SU-DHL-6 (cell line): ENCODE measurements around the gene MT1A.
"Not testable (repeated sequence)": the region's sequence is repeated elsewhere in the genome, so short reads cannot be mapped to it uniquely, and the experiment has no call there.

Experiments
- H2AFZ ChIP-seq: fragments of 200-600 bp; sonication (generic); 2 replicates; pipeline ENCODE4 v1.6.1; 2014; ENCODE audit warnings: low read depth, mild to moderate bottlenecking, moderate library complexity, mixed read lengths, antibody characterized with exemption, low read length; ENCODE audit not compliant: severe bottlenecking
- H3F3A ChIP-seq: fragments of 200-600 bp; shearing (Covaris generic); 2 replicates; pipeline ENCODE4 v1.6.0; 2016; ENCODE audit warnings: antibody characterized with exemption, mild to moderate bottlenecking; ENCODE audit not compliant: insufficient read depth
- H3K27ac ChIP-seq: fragments of 200-600 bp; sonication (generic); 2 replicates; pipeline ENCODE4 v1.5.1; 2016; ENCODE audit warnings: low read depth, mild to moderate bottlenecking, low read length, moderate library complexity, mixed read lengths
- H3K27me3 ChIP-seq: fragments of 200-600 bp; sonication (generic), shearing (Covaris generic); 2 replicates; pipeline ENCODE4 v1.6.0; 2014; ENCODE audit warnings: mild to moderate bottlenecking, low read length
- H3K36me3 ChIP-seq: fragments of 200-600 bp; sonication (generic); 2 replicates; pipeline ENCODE4 v1.6.1; 2014; ENCODE audit warnings: mild to moderate bottlenecking, low read length, mixed read lengths
- H3K4me2 ChIP-seq: fragments of 300-600, 200-600 bp; shearing (Covaris generic), sonication (generic); 2 replicates; pipeline ENCODE4 v1.6.0; 2014; ENCODE audit warnings: low read length, low read depth, mild to moderate bottlenecking; ENCODE audit not compliant: poor library complexity, severe bottlenecking
- H3K4me3 ChIP-seq: fragments of 200-600 bp; sonication (generic); 2 replicates; pipeline ENCODE4 v1.5.1; 2014; ENCODE audit warnings: antibody characterized with exemption, low read length, mild to moderate bottlenecking, mixed read lengths; ENCODE audit not compliant: insufficient read depth, poor library complexity, severe bottlenecking
- H3K79me2 ChIP-seq: fragments of 200-600 bp; sonication (generic); 2 replicates; pipeline ENCODE4 v1.6.1; 2014; ENCODE audit warnings: mild to moderate bottlenecking, low read length, moderate library complexity; ENCODE audit not compliant: insufficient read depth
- H3K9ac ChIP-seq: fragments of 200-600 bp; sonication (generic); 2 replicates; pipeline ENCODE4 v1.7.0; 2014; ENCODE audit warnings: mild to moderate bottlenecking, low read length
- H3K9me2 ChIP-seq: fragments of 200-600 bp; sonication (generic); replicated peaks from 2 replicates; pipeline ENCODE4 v1.6.1; 2014; ENCODE audit warnings: low read length; ENCODE audit not compliant: insufficient read depth
- H3K9me3 ChIP-seq: fragments of 200-600 bp; sonication (generic); 2 replicates; pipeline ENCODE4 v1.6.1; 2014; ENCODE audit warnings: low read length, mixed read lengths; ENCODE audit not compliant: insufficient read depth
- H4K20me1 ChIP-seq: fragments of 200-600 bp; sonication (generic); 2 replicates; pipeline ENCODE4 v1.6.1; 2014; ENCODE audit warnings: low read depth, mild to moderate bottlenecking, antibody characterized with exemption, low read length, moderate library complexity, mixed read lengths
- CTCF ChIP-seq: fragments of 200-600 bp; sonication (generic); IDR thresholded peaks from one replicate; pipeline ENCODE4 v1.5.1; 2017; ENCODE audit warnings: antibody characterized with exemption, mild to moderate bottlenecking, low read length, moderate library complexity; ENCODE audit not compliant: insufficient read depth, poor library complexity, severe bottlenecking
- EZH2phosphoT487 ChIP-seq: fragments of 200-600 bp; sonication (generic), shearing (Covaris generic); conservative IDR thresholded peaks from 2 replicates; pipeline ENCODE4 v1.6.1; 2018; ENCODE audit warnings: mild to moderate bottlenecking, antibody characterized with exemption, low read length, moderate library complexity, mixed read lengths

MT1A gene

GRCh38 chr16:56672761-56673536 is 34.5 kb downstream of the MT1A start:
- Histone ChIP-seq H2AFZ (no peak overlapping the region), H3F3A (no peaks in the 10 kb centered on the region), H3K4me2 (no peak overlapping the region), H3K4me3 (no peak overlapping the region), H4K20me1 (no peaks in the 10 kb centered on the region), H3K36me3 (no peaks in the 10 kb centered on the region), H3K9me2 (no peaks in the 10 kb centered on the region), H3K27me3 (no peaks in the 10 kb centered on the region), H3K27ac (no peak overlapping the region), H3K79me2 (no peaks in the 10 kb centered on the region), H3K9ac (no peak overlapping the region), H3K9me3 (no peaks in the 10 kb centered on the region)
- TF ChIP-seq EZH2phosphoT487 (no peak), CTCF (no peak)

- Histone ChIP-seq H3K9ac (no peak overlapping the region), H3K9me2 (no peaks in the 10 kb centered on the region), H3K9me3 (no peaks in the 10 kb centered on the region), H3K4me3 (no peak overlapping the region), H3F3A (no peaks in the 10 kb centered on the region), H3K27ac (no peak overlapping the region), H3K4me2 (no peak overlapping the region), H3K36me3 (no peaks in the 10 kb centered on the region), H4K20me1 (no peaks in the 10 kb centered on the region), H2AFZ (no peak overlapping the region), H3K79me2 (no peaks in the 10 kb centered on the region), H3K27me3 (no peaks in the 10 kb centered on the region)
- TF ChIP-seq CTCF (no peak), EZH2phosphoT487 (no peak)
Observed at GRCh38 chr16:56673921-56674320, 35.5 kb downstream of the MT1A start.

GRCh38 chr16:56674570-56674969 is 36.1 kb downstream of the MT1A start:
- H3K4me2 ChIP-seq, H3K27ac ChIP-seq, H3K9ac ChIP-seq, H4K20me1 ChIP-seq, H3K9me2 ChIP-seq, H3K27me3 ChIP-seq, H3K4me3 ChIP-seq, H3F3A ChIP-seq, H3K79me2 ChIP-seq, H3K9me3 ChIP-seq, H2AFZ ChIP-seq, H3K36me3 ChIP-seq: not testable (repeated sequence)

- Histone ChIP-seq H2AFZ (no peak overlapping the region), H4K20me1 (no peaks in the 10 kb centered on the region), H3K4me3 (no peak overlapping the region), H3K9ac (no peak overlapping the region), H3K36me3 (no peaks in the 10 kb centered on the region), H3F3A (no peaks in the 10 kb centered on the region), H3K4me2 (no peak overlapping the region), H3K27me3 (no peaks in the 10 kb centered on the region), H3K79me2 (no peaks in the 10 kb centered on the region), H3K27ac (no peak overlapping the region), H3K9me2 (no peaks in the 10 kb centered on the region), H3K9me3 (no peaks in the 10 kb centered on the region)
- TF ChIP-seq EZH2phosphoT487 (no peak), CTCF (no peak)
Observed at GRCh38 chr16:56675685-56676210, 37.3 kb downstream of the MT1A start.
